HepG2 (cell line): Measurements from ENCODE around the gene TBC1D10A. TPM values are rescaled to one million over a fixed set of nuclear protein-coding genes. Genes with fewer than 3 reads are reported as not detected.
A peak's percentile ranks its signal among the peaks of the same experiment; 100 is the strongest.

Experiments
- ATAC-seq: fragments of 200-7000 bp; cut with Tn5 transposase; 3 replicates; pipeline ENCODE4 v1.9.1; 2020; ENCODE audit warnings: mild to moderate bottlenecking, moderate library complexity
- BruUV-seq: library from RNA; stranded (reverse); fragments of 400-500 nt; replicated peaks from 2 replicates; lab custom pipeline; 2021; lab: Mats Ljungman, UMichigan
- CTCF ChIA-PET: fragments of 300-600 bp; formaldehyde crosslinking; extraction: SDS; loops from one replicate; lab custom pipeline; 2021; ENCODE audit warnings: low total read pairs, inconsistent platforms, low intra/inter-chr PET ratio; lab: Yijun Ruan, JAX
- POLR2A ChIA-PET: fragments of 350-600 bp; sonication (Branson Sonifier 250); formaldehyde crosslinking; loops from one replicate; lab custom pipeline; 2020; ENCODE audit warnings: antibody characterized with exemption, inconsistent platforms; lab: Yijun Ruan, JAX
- DNase-seq: peaks from one replicate; pipeline ENCODE4 v3.0.0-alpha.2; 2015; ENCODE audit warnings: low spot score
- FAIRE-seq: peaks from 3 replicates; lab custom pipeline; 2011; peaks lifted over from hg19 to GRCh38; lab: Jason Lieb, UNC
- H2AFZ ChIP-seq: one replicate; pipeline ENCODE4 v1.6.1; 2011; ENCODE audit warnings: low read length, inconsistent platforms
- H3K27ac ChIP-seq: fragments of 300-600 bp; 3 replicates; pipeline ENCODE4 v1.8.0; 2011; ENCODE audit warnings: mixed run types, mild to moderate bottlenecking, mixed read lengths, low read length, inconsistent platforms; ENCODE audit not compliant: insufficient read depth; ENCODE audit errors: extremely low read length
- H3K27me3 ChIP-seq, 2 experiments: fragments of 200-600 bp in 1 of 2; 2 replicates in 1 of 2; 3 replicates in 1 of 2; pipeline versions ENCODE4 v1.6.0 to v1.8.0; 2011; ENCODE audit warnings: low read length in 2 of 2, mild to moderate bottlenecking in 2 of 2, moderate library complexity in 2 of 2, inconsistent platforms in 1 of 2; ENCODE audit not compliant: insufficient read depth in 2 of 2, control insufficient read depth in 1 of 2
- H3K36me3 ChIP-seq, 2 experiments: fragments of 200-600 bp in 1 of 2; replicated peaks in 1 of 2; 2 replicates in 1 of 2; 3 replicates in 1 of 2; pipeline versions ENCODE4 v1.5.1 to v1.8.0; 2011; ENCODE audit warnings: low read length in 2 of 2, inconsistent platforms in 1 of 2; ENCODE audit not compliant: insufficient read depth in 2 of 2, control insufficient read depth in 1 of 2
- H3K4me1 ChIP-seq: 2 replicates; pipeline ENCODE4 v1.5.1; 2012; ENCODE audit warnings: low read length, inconsistent platforms; ENCODE audit not compliant: insufficient read depth
- H3K4me2 ChIP-seq: 2 replicates; pipeline ENCODE4 v1.6.0; 2011; ENCODE audit warnings: low read depth, low read length, inconsistent platforms
- H3K4me3 ChIP-seq, 3 experiments: fragments of 200-600 bp in 1 of 3; sonication (generic), shearing (Covaris generic) in 1 of 3; replicated peaks in 1 of 3; 2 replicates each; pipeline ENCODE4 v1.5.1; 2011 to 2016; ENCODE audit warnings: low read length in 3 of 3, inconsistent platforms in 2 of 3, low read depth in 2 of 3, mild to moderate bottlenecking in 2 of 3, control low read depth in 1 of 3, mixed read lengths in 1 of 3; ENCODE audit not compliant: insufficient read depth in 1 of 3
- H3K79me2 ChIP-seq: one replicate; pipeline ENCODE4 v1.6.1; 2011; ENCODE audit warnings: low read length, inconsistent platforms; ENCODE audit not compliant: insufficient read depth
- H3K9ac ChIP-seq: 2 replicates; pipeline ENCODE4 v1.6.0; 2011; ENCODE audit warnings: mild to moderate bottlenecking, low read depth, low read length, inconsistent platforms; ENCODE audit not compliant: insufficient read depth
- H3K9me3 ChIP-seq: 2 replicates; pipeline ENCODE4 v1.5.1; 2012; ENCODE audit warnings: mild to moderate bottlenecking, low read length
- H4K20me1 ChIP-seq: 2 replicates; pipeline ENCODE4 v1.6.0; 2011; ENCODE audit warnings: inconsistent platforms, mild to moderate bottlenecking, low read length, moderate library complexity; ENCODE audit not compliant: insufficient read depth
- NCOR1 ChIP-seq: fragments of 200-600 bp; sonication (generic); IDR thresholded peaks from 2 replicates; pipeline ENCODE4 v1.7.0; 2017; ENCODE audit warnings: antibody characterized with exemption, low read length, borderline replicate concordance
- SATB2 ChIP-seq: sonication (generic); formaldehyde crosslinking; IDR thresholded peaks from 2 replicates; pipeline ENCODE4 v1.5.0; 2020; ENCODE audit warnings: missing genetic modification reagents
- SKI ChIP-seq: fragments of 450-650 bp; IDR thresholded peaks from one replicate; pipeline ENCODE4 v1.6.1; 2018; ENCODE audit warnings: mild to moderate bottlenecking; ENCODE audit not compliant: partially characterized antibody
- ZFP82 ChIP-seq: sonication (generic); formaldehyde crosslinking; IDR thresholded peaks from 2 replicates; pipeline ENCODE4 v1.5.1; 2020; ENCODE audit warnings: mild to moderate bottlenecking, missing genetic modification reagents, borderline replicate concordance
- ZHX2 ChIP-seq, 2 experiments: sonication (generic) in 1 of 2; formaldehyde crosslinking in 1 of 2; IDR thresholded peaks; 2 replicates each; pipeline versions ENCODE4 v1.6.1 to v1.9.0; 2014 to 2022; ENCODE audit warnings: antibody characterized with exemption in 1 of 2, borderline replicate concordance in 1 of 2, inconsistent platforms in 1 of 2, low read depth in 1 of 2, missing genetic modification reagents in 1 of 2
- ZNF235 ChIP-seq: sonication (generic); formaldehyde crosslinking; IDR thresholded peaks from 2 replicates; pipeline ENCODE4 v1.8.1; 2023; ENCODE audit warnings: mild to moderate bottlenecking, missing genetic modification reagents, borderline replicate concordance
- WGBS: methylation state at CpG from one replicate; pipeline ENCODE4 v1.1.6; 2017; ENCODE audit warnings: low lambda C conversion rate; 5-methylcytosine and 5-hydroxymethylcytosine counted together
- in situ Hi-C: cut with HindIII; loops from 2 replicates; pipeline ENCODE4 v1.10.0; 2017; ENCODE audit warnings: low pct_unique_long_range_greater_than_20kb; ENCODE audit not compliant: extremely low pct_ligation_motif_present
- intact Hi-C: fragments of 100-400 bp; cut with micrococcal nuclease; formaldehyde crosslinking; loops from one replicate; pipeline ENCODE4 v1.10.0; 2022; ENCODE audit not compliant: unreplicated experiment
- polyA plus RNA-seq, 8 experiments: library from polyadenylated mRNA; depleted of rRNA in 3 of 8; stranded (reverse) in 7 of 8; unstranded in 1 of 8; fragments of >200 nt; fragmentation: Illumina TruSeq in 4 of 8; extraction: Trizol in 4 of 8; gene quantifications; 2 replicates each; pipeline versions ENCODE4 v1.2.1 to v1.2.3, GENCODE V29; 2011 to 2016; ENCODE audit warnings: low read depth in 4 of 8, missing spikeins in 1 of 8, mixed read lengths in 1 of 8; ENCODE audit not compliant: insufficient read depth in 1 of 8
- total RNA-seq, 5 experiments: library from RNA; depleted of rRNA; stranded (reverse); fragments of >200 nt; fragmentation: Illumina TruSeq; extraction: Trizol; gene quantifications; 2 replicates each; pipeline ENCODE4 v1.2.3, GENCODE V29; 2016; ENCODE audit warnings: low read depth in 1 of 5
- TF ChIP-seq, protein P1 (sequence below): fragments of 450-650 bp; IDR thresholded peaks from 2 replicates; pipeline ENCODE4 v1.6.1; 2017

The TBC1D10A gene
- total and polyA plus RNA-seq, 2 of the 13 experiments (the other 11 are each of a cell fraction or from before 2014, with no cell fraction given) = 4.2 to 4.9 TPM

GRCh38 chr22:30289980-30290313, 36.8 kb downstream of the TBC1D10A start:
- Histone ChIP-seq H3K27me3 (no peaks in the 10 kb centered on the region; a peak in 1 of 5 replicates), H3K4me1 (peaks cover 29% of the 10 kb centered on the region), H4K20me1 (no peaks in the 10 kb centered on the region), H3K4me3 (peak overlapping the region; percentile 68 to 80 (median 72)), H2AFZ (no peak overlapping the region), H3K36me3 (peaks cover 6 to 8% of the 10 kb centered on the region in 2 experiments; a peak in 2 of 5 replicates), H3K4me2 (peak overlapping the region; percentile 94), H3K9ac (peak overlapping the region; percentile 24; the same call in 1 of the 2 replicates), H3K27ac (no peak overlapping the region), H3K9me3 (no peaks in the 10 kb centered on the region), H3K79me2 (no peaks in the 10 kb centered on the region)
- TF ChIP-seq NCOR1 (no peak), SATB2 (no peak), ZFP82 (no peak), ZHX2 (IDR thresholded peaks at IDR 0.05; ENCODE audit: low read depth) (no peak), ZHX2 (CRISPR knock-in tag; IDR thresholded peaks at IDR 0.05; ENCODE audit: borderline replicate concordance) (no peak), ZNF235 (CRISPR knock-in tag) (no peak), SKI (no peak)
- TF ChIP-seq, protein P1, sequence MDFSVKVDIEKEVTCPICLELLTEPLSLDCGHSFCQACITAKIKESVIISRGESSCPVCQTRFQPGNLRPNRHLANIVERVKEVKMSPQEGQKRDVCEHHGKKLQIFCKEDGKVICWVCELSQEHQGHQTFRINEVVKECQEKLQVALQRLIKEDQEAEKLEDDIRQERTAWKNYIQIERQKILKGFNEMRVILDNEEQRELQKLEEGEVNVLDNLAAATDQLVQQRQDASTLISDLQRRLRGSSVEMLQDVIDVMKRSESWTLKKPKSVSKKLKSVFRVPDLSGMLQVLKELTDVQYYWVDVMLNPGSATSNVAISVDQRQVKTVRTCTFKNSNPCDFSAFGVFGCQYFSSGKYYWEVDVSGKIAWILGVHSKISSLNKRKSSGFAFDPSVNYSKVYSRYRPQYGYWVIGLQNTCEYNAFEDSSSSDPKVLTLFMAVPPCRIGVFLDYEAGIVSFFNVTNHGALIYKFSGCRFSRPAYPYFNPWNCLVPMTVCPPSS = no peak
- POLR2A ChIA-PET = interaction anchor here (0.6 to 4.0 kb wide), 7 partner anchors 37 to 317 kb away, joined by 3 to 28 read pairs (median 4); partner anchors contain the start of genes CCDC157, RNF215, SF3A1 and TBC1D10A
- no peak for FAIRE-seq
- BruUV-seq = no TSS peak
- in situ Hi-C loops (loop anchor here (5.0 kb wide), 1 partner anchor 97 kb away; the partner anchor contains the start of gene RNF215), intact Hi-C loops (loop anchor here (2.0 kb wide), 1 partner anchor 37 kb away; the partner anchor contains the start of gene TBC1D10A)
- ATAC-seq = peak; percentile 27
- CTCF ChIA-PET = no interaction called here
- DNase-seq = no peak
- WGBS = 8% methylated on average over 8 of the region's 12 CpGs
